GM23338 (cell line): Measurements from ENCODE around the gene NBAS. TPM values are rescaled to one million over a fixed set of nuclear protein-coding genes. Genes with fewer than 3 reads are reported as not detected.

Experiments used
- ATAC-seq: fragments of 200-7000 bp; cut with Tn5 transposase; 3 replicates; pipeline ENCODE4 v1.9.1; 2020
- DNase-seq: peaks from one replicate; pipeline ENCODE4 v3.0.0-alpha.2; 2015; ENCODE audit warnings: low spot score
- H2AFZ ChIP-seq: fragments of 200-600 bp; sonication (generic); 2 replicates; pipeline ENCODE4 v1.8.0; 2016; ENCODE audit warnings: antibody characterized with exemption, mild to moderate bottlenecking, moderate library complexity
- H3F3A ChIP-seq: fragments of 200-600 bp; sonication (generic); replicated peaks from 2 replicates; pipeline ENCODE4 v1.8.0; 2017; ENCODE audit warnings: antibody characterized with exemption, mixed run types, low read depth
- H3K27ac ChIP-seq: fragments of 200-600 bp; sonication (generic); 2 replicates; pipeline ENCODE4 v1.6.1; 2016; ENCODE audit warnings: low read depth
- H3K27me3 ChIP-seq: fragments of 200-600 bp; sonication (generic); 2 replicates; pipeline ENCODE4 v1.8.0; 2016; ENCODE audit warnings: mild to moderate bottlenecking, mixed run types, moderate library complexity; ENCODE audit not compliant: insufficient read depth
- H3K36me3 ChIP-seq: fragments of 200-600 bp; sonication (generic); 2 replicates; pipeline ENCODE4 v1.8.0; 2016; ENCODE audit warnings: mild to moderate bottlenecking; ENCODE audit not compliant: insufficient read depth
- H3K4me1 ChIP-seq: fragments of 200-600 bp; sonication (generic); 2 replicates; pipeline ENCODE4 v1.8.0; 2016; ENCODE audit warnings: mild to moderate bottlenecking, moderate library complexity; ENCODE audit not compliant: insufficient read depth
- H3K4me2 ChIP-seq: fragments of 200-600 bp; sonication (generic); 2 replicates; pipeline ENCODE4 v1.7.1; 2017; ENCODE audit warnings: mixed run types
- H3K4me3 ChIP-seq: fragments of 200-600 bp; sonication (generic); 2 replicates; pipeline ENCODE4 v1.6.1; 2016; ENCODE audit warnings: mixed run types
- H3K79me2 ChIP-seq: fragments of 200-600 bp; sonication (generic); replicated peaks from 2 replicates; pipeline ENCODE4 v1.8.0; 2017; ENCODE audit warnings: mild to moderate bottlenecking; ENCODE audit not compliant: insufficient read depth
- H3K9me2 ChIP-seq: fragments of 200-600 bp; sonication (generic); 2 replicates; pipeline ENCODE4 v1.8.0; 2017; ENCODE audit not compliant: insufficient read depth
- H4K20me1 ChIP-seq: fragments of 200-600 bp; sonication (generic); replicated peaks from 2 replicates; pipeline ENCODE4 v1.8.0; 2017; ENCODE audit warnings: mild to moderate bottlenecking; ENCODE audit not compliant: insufficient read depth
- H3K27ac Mint-ChIP-seq: 2 replicates; pipeline ENCODE4 v1.8.0; 2020; ENCODE audit warnings: inconsistent platforms, mild to moderate bottlenecking, moderate library complexity, mixed read lengths
- H3K27me3 Mint-ChIP-seq: 3 replicates; pipeline ENCODE4 v1.8.0; 2022; ENCODE audit warnings: low read depth, mild to moderate bottlenecking, moderate library complexity, mixed read lengths, inconsistent platforms; ENCODE audit not compliant: insufficient read depth, poor library complexity
- H3K36me3 Mint-ChIP-seq: 3 replicates; pipeline ENCODE4 v1.8.0; 2021; ENCODE audit warnings: low read depth, mild to moderate bottlenecking, inconsistent platforms, moderate library complexity, mixed read lengths
- H3K4me1 Mint-ChIP-seq: 3 replicates; pipeline ENCODE4 v1.8.0; 2020; ENCODE audit warnings: mild to moderate bottlenecking, inconsistent platforms, mixed read lengths
- H3K4me3 Mint-ChIP-seq: 3 replicates; pipeline ENCODE4 v1.8.0; 2021; ENCODE audit warnings: moderate library complexity, mild to moderate bottlenecking, inconsistent platforms, mixed read lengths
- H3K9me3 Mint-ChIP-seq: 3 replicates; pipeline ENCODE4 v1.8.0; 2020; ENCODE audit warnings: moderate library complexity, mild to moderate bottlenecking, inconsistent platforms, mixed read lengths
- CREB1 ChIP-seq: fragments of 250-450 bp; sonication (Bioruptor Pico); IDR thresholded peaks from 2 replicates; pipeline ENCODE4 v1.5.0; 2020; ENCODE audit warnings: low read depth, mild to moderate bottlenecking, moderate library complexity
- EZH2 ChIP-seq: fragments of 200-600 bp; sonication (generic); IDR thresholded peaks from one replicate; pipeline ENCODE4 v1.8.0; 2017; ENCODE audit warnings: antibody characterized with exemption, mild to moderate bottlenecking, low read depth; ENCODE audit not compliant: unreplicated experiment
- JUNB ChIP-seq: IDR thresholded peaks from one replicate; pipeline ENCODE4 v1.6.1; 2016; ENCODE audit warnings: antibody characterized with exemption; ENCODE audit not compliant: unreplicated experiment
- NANOG ChIP-seq: IDR thresholded peaks from 2 replicates; pipeline ENCODE4 v1.6.1; 2016; ENCODE audit warnings: antibody characterized with exemption, borderline replicate concordance
- POLR2AphosphoS5 ChIP-seq: IDR thresholded peaks from 2 replicates; pipeline ENCODE4 v1.6.1; 2016; ENCODE audit warnings: antibody characterized with exemption, low read depth
- STAT1 ChIP-seq: IDR thresholded peaks from one replicate; pipeline ENCODE4 v1.6.1; 2016; ENCODE audit warnings: antibody characterized with exemption; ENCODE audit not compliant: unreplicated experiment
- ZNF114 ChIP-seq: fragments of 250-450 bp; sonication (Bioruptor Pico); IDR thresholded peaks from 2 replicates; pipeline ENCODE4 v1.5.0; 2020; ENCODE audit warnings: mild to moderate bottlenecking, moderate library complexity
- ZNF331 ChIP-seq: fragments of 250-450 bp; sonication (Bioruptor Pico); IDR thresholded peaks from 2 replicates; pipeline ENCODE4 v1.5.0; 2020; ENCODE audit warnings: low read depth, mild to moderate bottlenecking, moderate library complexity
- polyA plus RNA-seq: library from polyadenylated mRNA; unstranded; fragments of >200 nt; fragmentation: Nextera tagmentation; extraction: Ambion mirVana; gene quantifications from 2 replicates; pipeline ENCODE4 v1.2.1, GENCODE V29; 2016
- total RNA-seq: library from RNA; depleted of rRNA; stranded (reverse); fragments of >200 nt; shearing (Covaris generic); gene quantifications from 2 replicates; pipeline ENCODE4 v1.2.3, GENCODE V29; 2014
- TF ChIP-seq, protein P1 (sequence below): IDR thresholded peaks from 2 replicates; pipeline ENCODE4 v1.6.1; 2016; ENCODE audit warnings: antibody characterized with exemption
- TF ChIP-seq, protein P2 (sequence below): fragments of 250-450 bp; sonication (Bioruptor Pico); IDR thresholded peaks from 2 replicates; pipeline ENCODE4 v1.5.0; 2020; ENCODE audit warnings: mild to moderate bottlenecking, moderate library complexity
- TF ChIP-seq, protein P3 (sequence below): IDR thresholded peaks from one replicate; pipeline ENCODE4 v1.6.1; 2018; ENCODE audit warnings: antibody characterized with exemption; ENCODE audit not compliant: unreplicated experiment

Gene NBAS
- total and polyA plus RNA-seq, 2 experiments from 2014 or later = 24.8 to 38.9 TPM

- Histone ChIP-seq H3K79me2 (no peaks in the 10 kb centered on the region), H3K36me3 (no peaks in the 10 kb centered on the region), H3K27me3 (no peaks in the 10 kb centered on the region), H4K20me1 (no peaks in the 10 kb centered on the region), H3F3A (no peaks in the 10 kb centered on the region), H3K4me3 (no peak overlapping the region), H3K4me2 (no peak overlapping the region), H3K27ac (no peak overlapping the region), H3K4me1 (no peaks in the 10 kb centered on the region), H3K9me2 (no peaks in the 10 kb centered on the region), H2AFZ (no peak overlapping the region)
- H3K27me3 Mint-ChIP-seq = no peaks in the 10 kb centered on the region
- no peaks in the 10 kb centered on the region for H3K9me3 Mint-ChIP-seq
- H3K4me1 Mint-ChIP-seq = no peaks in the 10 kb centered on the region
- no peak for DNase-seq
- TF ChIP-seq STAT1 = no peak
- no peak for TF ChIP-seq NANOG
- TF ChIP-seq ZNF331 (CRISPR knock-in tag) = peak; percentile 60
- no peak for TF ChIP-seq JUNB
- H3K36me3 Mint-ChIP-seq = no peaks in the 10 kb centered on the region
- H3K27ac Mint-ChIP-seq = no peak overlapping the region
- ATAC-seq = no peak
- no peak overlapping the region for H3K4me3 Mint-ChIP-seq
Measured at GRCh38 chr2:15584767-15585469, 23.8 kb upstream of the NBAS start.

DNA sequence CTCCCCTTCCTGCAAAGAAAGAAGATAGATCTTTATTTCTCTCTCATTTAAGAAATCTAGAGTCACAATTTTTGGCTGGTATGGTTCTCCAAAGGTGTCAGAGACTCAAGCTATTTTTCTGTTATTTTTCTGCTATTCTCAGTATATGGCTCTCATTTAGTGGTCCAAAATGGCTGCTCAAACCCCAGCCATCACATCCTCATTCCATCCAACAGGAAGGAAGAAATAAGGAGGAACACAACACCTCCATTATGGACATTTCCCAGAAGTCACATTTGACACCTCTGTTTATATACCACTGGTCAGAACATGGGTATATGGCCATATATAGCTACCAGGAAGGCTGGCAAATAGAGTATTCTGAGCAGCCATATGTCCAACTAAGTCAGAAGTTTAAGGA, 23.2 kb upstream of the NBAS start:
- Mint-ChIP-seq H3K27me3 (no peaks in the 10 kb centered on the region), H3K9me3 (no peaks in the 10 kb centered on the region), H3K36me3 (no peaks in the 10 kb centered on the region), H3K27ac (no peak overlapping the region), H3K4me3 (no peak overlapping the region), H3K4me1 (peaks cover 4% of the 10 kb centered on the region; the same call in 2 of the 3 replicates)
- Histone ChIP-seq H3F3A (no peaks in the 10 kb centered on the region), H3K9me2 (no peaks in the 10 kb centered on the region; the same call in 1 of the 2 replicates), H3K4me1 (no peaks in the 10 kb centered on the region), H3K27me3 (no peaks in the 10 kb centered on the region), H3K27ac (no peak overlapping the region), H3K79me2 (no peaks in the 10 kb centered on the region), H3K36me3 (no peaks in the 10 kb centered on the region), H4K20me1 (no peaks in the 10 kb centered on the region), H2AFZ (no peak overlapping the region), H3K4me2 (no peak overlapping the region), H3K4me3 (no peak overlapping the region)
- ATAC-seq = no peak
- DNase-seq = no peak
- TF ChIP-seq, protein P1, sequence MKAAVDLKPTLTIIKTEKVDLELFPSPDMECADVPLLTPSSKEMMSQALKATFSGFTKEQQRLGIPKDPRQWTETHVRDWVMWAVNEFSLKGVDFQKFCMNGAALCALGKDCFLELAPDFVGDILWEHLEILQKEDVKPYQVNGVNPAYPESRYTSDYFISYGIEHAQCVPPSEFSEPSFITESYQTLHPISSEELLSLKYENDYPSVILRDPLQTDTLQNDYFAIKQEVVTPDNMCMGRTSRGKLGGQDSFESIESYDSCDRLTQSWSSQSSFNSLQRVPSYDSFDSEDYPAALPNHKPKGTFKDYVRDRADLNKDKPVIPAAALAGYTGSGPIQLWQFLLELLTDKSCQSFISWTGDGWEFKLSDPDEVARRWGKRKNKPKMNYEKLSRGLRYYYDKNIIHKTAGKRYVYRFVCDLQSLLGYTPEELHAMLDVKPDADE = no peak
- no peak for TF ChIP-seq POLR2AphosphoS5
- TF ChIP-seq CREB1 (CRISPR knock-in tag) = no peak
- TF ChIP-seq, protein P2, sequence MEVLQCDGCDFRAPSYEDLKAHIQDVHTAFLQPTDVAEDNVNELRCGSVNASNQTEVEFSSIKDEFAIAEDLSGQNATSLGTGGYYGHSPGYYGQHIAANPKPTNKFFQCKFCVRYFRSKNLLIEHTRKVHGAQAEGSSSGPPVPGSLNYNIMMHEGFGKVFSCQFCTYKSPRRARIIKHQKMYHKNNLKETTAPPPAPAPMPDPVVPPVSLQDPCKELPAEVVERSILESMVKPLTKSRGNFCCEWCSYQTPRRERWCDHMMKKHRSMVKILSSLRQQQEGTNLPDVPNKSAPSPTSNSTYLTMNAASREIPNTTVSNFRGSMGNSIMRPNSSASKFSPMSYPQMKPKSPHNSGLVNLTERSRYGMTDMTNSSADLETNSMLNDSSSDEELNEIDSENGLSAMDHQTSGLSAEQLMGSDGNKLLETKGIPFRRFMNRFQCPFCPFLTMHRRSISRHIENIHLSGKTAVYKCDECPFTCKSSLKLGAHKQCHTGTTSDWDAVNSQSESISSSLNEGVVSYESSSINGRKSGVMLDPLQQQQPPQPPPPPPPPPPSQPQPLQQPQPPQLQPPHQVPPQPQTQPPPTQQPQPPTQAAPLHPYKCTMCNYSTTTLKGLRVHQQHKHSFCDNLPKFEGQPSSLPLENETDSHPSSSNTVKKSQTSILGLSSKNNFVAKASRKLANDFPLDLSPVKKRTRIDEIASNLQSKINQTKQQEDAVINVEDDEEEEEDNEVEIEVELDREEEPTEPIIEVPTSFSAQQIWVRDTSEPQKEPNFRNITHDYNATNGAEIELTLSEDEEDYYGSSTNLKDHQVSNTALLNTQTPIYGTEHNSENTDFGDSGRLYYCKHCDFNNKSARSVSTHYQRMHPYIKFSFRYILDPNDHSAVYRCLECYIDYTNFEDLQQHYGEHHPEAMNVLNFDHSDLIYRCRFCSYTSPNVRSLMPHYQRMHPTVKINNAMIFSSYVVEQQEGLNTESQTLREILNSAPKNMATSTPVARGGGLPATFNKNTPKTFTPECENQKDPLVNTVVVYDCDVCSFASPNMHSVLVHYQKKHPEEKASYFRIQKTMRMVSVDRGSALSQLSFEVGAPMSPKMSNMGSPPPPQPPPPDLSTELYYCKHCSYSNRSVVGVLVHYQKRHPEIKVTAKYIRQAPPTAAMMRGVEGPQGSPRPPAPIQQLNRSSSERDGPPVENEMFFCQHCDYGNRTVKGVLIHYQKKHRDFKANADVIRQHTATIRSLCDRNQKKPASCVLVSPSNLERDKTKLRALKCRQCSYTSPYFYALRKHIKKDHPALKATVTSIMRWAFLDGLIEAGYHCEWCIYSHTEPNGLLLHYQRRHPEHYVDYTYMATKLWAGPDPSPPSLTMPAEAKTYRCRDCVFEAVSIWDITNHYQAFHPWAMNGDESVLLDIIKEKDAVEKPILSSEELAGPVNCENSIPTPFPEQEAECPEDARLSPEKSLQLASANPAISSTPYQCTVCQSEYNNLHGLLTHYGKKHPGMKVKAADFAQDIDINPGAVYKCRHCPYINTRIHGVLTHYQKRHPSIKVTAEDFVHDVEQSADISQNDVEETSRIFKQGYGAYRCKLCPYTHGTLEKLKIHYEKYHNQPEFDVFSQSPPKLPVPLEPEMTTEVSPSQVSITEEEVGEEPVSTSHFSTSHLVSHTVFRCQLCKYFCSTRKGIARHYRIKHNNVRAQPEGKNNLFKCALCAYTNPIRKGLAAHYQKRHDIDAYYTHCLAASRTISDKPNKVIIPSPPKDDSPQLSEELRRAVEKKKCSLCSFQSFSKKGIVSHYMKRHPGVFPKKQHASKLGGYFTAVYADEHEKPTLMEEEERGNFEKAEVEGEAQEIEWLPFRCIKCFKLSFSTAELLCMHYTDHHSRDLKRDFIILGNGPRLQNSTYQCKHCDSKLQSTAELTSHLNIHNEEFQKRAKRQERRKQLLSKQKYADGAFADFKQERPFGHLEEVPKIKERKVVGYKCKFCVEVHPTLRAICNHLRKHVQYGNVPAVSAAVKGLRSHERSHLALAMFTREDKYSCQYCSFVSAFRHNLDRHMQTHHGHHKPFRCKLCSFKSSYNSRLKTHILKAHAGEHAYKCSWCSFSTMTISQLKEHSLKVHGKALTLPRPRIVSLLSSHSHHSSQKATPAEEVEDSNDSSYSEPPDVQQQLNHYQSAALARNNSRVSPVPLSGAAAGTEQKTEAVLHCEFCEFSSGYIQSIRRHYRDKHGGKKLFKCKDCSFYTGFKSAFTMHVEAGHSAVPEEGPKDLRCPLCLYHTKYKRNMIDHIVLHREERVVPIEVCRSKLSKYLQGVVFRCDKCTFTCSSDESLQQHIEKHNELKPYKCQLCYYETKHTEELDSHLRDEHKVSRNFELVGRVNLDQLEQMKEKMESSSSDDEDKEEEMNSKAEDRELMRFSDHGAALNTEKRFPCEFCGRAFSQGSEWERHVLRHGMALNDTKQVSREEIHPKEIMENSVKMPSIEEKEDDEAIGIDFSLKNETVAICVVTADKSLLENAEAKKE (CRISPR knock-in tag) = no peak
- TF ChIP-seq STAT1 = no peak
- no peak for TF ChIP-seq EZH2
- TF ChIP-seq, protein P3, sequence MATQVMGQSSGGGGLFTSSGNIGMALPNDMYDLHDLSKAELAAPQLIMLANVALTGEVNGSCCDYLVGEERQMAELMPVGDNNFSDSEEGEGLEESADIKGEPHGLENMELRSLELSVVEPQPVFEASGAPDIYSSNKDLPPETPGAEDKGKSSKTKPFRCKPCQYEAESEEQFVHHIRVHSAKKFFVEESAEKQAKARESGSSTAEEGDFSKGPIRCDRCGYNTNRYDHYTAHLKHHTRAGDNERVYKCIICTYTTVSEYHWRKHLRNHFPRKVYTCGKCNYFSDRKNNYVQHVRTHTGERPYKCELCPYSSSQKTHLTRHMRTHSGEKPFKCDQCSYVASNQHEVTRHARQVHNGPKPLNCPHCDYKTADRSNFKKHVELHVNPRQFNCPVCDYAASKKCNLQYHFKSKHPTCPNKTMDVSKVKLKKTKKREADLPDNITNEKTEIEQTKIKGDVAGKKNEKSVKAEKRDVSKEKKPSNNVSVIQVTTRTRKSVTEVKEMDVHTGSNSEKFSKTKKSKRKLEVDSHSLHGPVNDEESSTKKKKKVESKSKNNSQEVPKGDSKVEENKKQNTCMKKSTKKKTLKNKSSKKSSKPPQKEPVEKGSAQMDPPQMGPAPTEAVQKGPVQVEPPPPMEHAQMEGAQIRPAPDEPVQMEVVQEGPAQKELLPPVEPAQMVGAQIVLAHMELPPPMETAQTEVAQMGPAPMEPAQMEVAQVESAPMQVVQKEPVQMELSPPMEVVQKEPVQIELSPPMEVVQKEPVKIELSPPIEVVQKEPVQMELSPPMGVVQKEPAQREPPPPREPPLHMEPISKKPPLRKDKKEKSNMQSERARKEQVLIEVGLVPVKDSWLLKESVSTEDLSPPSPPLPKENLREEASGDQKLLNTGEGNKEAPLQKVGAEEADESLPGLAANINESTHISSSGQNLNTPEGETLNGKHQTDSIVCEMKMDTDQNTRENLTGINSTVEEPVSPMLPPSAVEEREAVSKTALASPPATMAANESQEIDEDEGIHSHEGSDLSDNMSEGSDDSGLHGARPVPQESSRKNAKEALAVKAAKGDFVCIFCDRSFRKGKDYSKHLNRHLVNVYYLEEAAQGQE = no peak
- TF ChIP-seq ZNF331 (CRISPR knock-in tag) = no peak
- TF ChIP-seq NANOG = no peak
- TF ChIP-seq ZNF114 (CRISPR knock-in tag) = no peak
